Transverse colon (tissue), 3 donors: ENCODE data around the gene MYOC.

Experiments used
- CTCF ChIP-seq, 5 experiments: fragments of 200-600 bp in 3 of 5; fragments of 450-650 bp in 2 of 5; sonication (generic) in 3 of 5; IDR thresholded peaks; 1 replicate in 2 of 5; 2 replicates in 3 of 5; pipeline ENCODE4 v1.5.1; 2016 to 2017; ENCODE audit warnings: antibody characterized with exemption in 5 of 5, inconsistent platforms in 3 of 5, mild to moderate bottlenecking in 2 of 5, moderate library complexity in 1 of 5
- POLR2A ChIP-seq: fragments of 450-650 bp; IDR thresholded peaks from one replicate; pipeline ENCODE4 v1.6.1; 2016; ENCODE audit warnings: antibody characterized with exemption, mild to moderate bottlenecking, moderate library complexity

- TF ChIP-seq POLR2A (no peak), CTCF (IDR thresholded peaks at IDR 0.05) (no peak)
Measured at GRCh38 chr1:171683870-171684269, 31.4 kb upstream of the MYOC start.
